ENCODE measurements around the gene DHRS7C.

DNA sequence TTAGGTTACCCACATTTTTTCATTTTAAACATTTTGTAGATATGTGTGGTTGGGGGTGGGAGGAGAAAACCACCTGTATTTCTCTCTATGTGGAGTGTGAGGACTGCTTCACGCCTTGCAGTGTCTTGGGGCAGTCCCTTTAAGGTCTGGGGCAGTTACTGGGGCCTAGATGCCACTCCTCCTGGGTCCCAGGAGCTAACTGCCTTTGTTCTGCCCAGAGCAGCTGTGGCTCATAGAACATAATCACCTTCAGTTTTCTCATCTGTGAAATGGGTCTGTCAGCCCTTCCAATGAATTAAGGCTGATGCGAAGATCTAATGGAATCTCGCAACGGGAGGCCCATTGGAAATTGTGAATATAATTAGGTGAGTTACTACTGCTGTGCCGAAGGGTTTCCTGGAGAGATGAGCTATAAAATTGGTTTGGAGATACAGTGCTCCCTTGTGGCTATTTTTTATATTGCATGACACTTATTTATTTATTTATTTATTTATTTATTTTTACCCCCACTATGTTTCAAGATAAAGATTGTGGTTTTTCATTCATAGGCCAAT lies 22.9 kb downstream of the DHRS7C start:
- TF ChIP-seq, protein P1, sequence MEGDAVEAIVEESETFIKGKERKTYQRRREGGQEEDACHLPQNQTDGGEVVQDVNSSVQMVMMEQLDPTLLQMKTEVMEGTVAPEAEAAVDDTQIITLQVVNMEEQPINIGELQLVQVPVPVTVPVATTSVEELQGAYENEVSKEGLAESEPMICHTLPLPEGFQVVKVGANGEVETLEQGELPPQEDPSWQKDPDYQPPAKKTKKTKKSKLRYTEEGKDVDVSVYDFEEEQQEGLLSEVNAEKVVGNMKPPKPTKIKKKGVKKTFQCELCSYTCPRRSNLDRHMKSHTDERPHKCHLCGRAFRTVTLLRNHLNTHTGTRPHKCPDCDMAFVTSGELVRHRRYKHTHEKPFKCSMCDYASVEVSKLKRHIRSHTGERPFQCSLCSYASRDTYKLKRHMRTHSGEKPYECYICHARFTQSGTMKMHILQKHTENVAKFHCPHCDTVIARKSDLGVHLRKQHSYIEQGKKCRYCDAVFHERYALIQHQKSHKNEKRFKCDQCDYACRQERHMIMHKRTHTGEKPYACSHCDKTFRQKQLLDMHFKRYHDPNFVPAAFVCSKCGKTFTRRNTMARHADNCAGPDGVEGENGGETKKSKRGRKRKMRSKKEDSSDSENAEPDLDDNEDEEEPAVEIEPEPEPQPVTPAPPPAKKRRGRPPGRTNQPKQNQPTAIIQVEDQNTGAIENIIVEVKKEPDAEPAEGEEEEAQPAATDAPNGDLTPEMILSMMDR (IDR thresholded peaks at IDR 0.05): peak in 2 of 3 donors; percentile 31 to 46
- no peak for TF ChIP-seq POLR2A (IDR thresholded peaks at IDR 0.05)
- no peak for TF ChIP-seq POLR2AphosphoS5 (IDR thresholded peaks at IDR 0.05)

Measured in breast epithelium (tissue), 3 donors.